ENCODE data around the gene FAM222A.

FAM222A gene

GRCh38 chr12:109793826-109794501, 80.3 kb downstream of the FAM222A start:
- no peak overlapping the region for H3K4me3 ChIP-seq (ENCODE audit: low read depth, low read length)

- H3K4me3 ChIP-seq (ENCODE audit: low read depth, low read length), result no peak overlapping the region
Observed at GRCh38 chr12:109795023-109795422, 81.4 kb downstream of the FAM222A start.

- no peak overlapping the region for H3K4me3 ChIP-seq (ENCODE audit: low read depth, low read length)
Observed at GRCh38 chr12:109796057-109796456, 82.4 kb downstream of the FAM222A start.

- no peak overlapping the region for H3K4me3 ChIP-seq (ENCODE audit: low read depth, low read length)
Observed at GRCh38 chr12:109797905-109798669, 84.5 kb downstream of the FAM222A start.

- H3K4me3 ChIP-seq (ENCODE audit: low read depth, low read length), result no peak overlapping the region
Observed at GRCh38 chr12:109798691-109799090, 85.1 kb downstream of the FAM222A start.

GRCh38 chr12:109800536-109800935, 86.9 kb downstream of the FAM222A start:
- H3K4me3 ChIP-seq (ENCODE audit: low read depth, low read length), result no peak overlapping the region

- no peak overlapping the region for H3K4me3 ChIP-seq (ENCODE audit: low read depth, low read length)
Observed at GRCh38 chr12:109802828-109803227, 89.2 kb downstream of the FAM222A start.

- no peak overlapping the region for H3K4me3 ChIP-seq (ENCODE audit: low read depth, low read length)
Observed at GRCh38 chr12:109803678-109804077, 90.1 kb downstream of the FAM222A start.

GRCh38 chr12:109804820-109805761, 91.5 kb downstream of the FAM222A start:
- H3K4me3 ChIP-seq (ENCODE audit: low read depth, low read length), result no peak overlapping the region

- no peak overlapping the region for H3K4me3 ChIP-seq (ENCODE audit: low read depth, low read length)
Observed at GRCh38 chr12:109807954-109808643, 94.5 kb downstream of the FAM222A start.

- no peak overlapping the region for H3K4me3 ChIP-seq (ENCODE audit: low read depth, low read length)
Observed at GRCh38 chr12:109808876-109809646, 95.4 kb downstream of the FAM222A start.

- H3K4me3 ChIP-seq (ENCODE audit: low read depth, low read length), result no peak overlapping the region
Observed at GRCh38 chr12:109810954-109811623, 97.5 kb downstream of the FAM222A start.

GRCh38 chr12:109811624-109811995, 98.0 kb downstream of the FAM222A start:
- H3K4me3 ChIP-seq (ENCODE audit: low read depth, low read length), result no peak overlapping the region

GRCh38 chr12:109813810-109814416, 100.3 kb downstream of the FAM222A start:
- no peak overlapping the region for H3K4me3 ChIP-seq (ENCODE audit: low read depth, low read length)

- no peak overlapping the region for H3K4me3 ChIP-seq (ENCODE audit: low read depth, low read length)
Observed at GRCh38 chr12:109814600-109815150, 101.0 kb downstream of the FAM222A start.

- no peak overlapping the region for H3K4me3 ChIP-seq (ENCODE audit: low read depth, low read length)
Observed at GRCh38 chr12:109815225-109815624, 101.6 kb downstream of the FAM222A start.

GRCh38 chr12:109815757-109816617, 102.4 kb downstream of the FAM222A start:
- H3K4me3 ChIP-seq (ENCODE audit: low read depth, low read length), result no peak overlapping the region

- no peak overlapping the region for H3K4me3 ChIP-seq (ENCODE audit: low read depth, low read length)
Observed at GRCh38 chr12:109816870-109817269, 103.2 kb downstream of the FAM222A start.

Data from iPS-11a (cell line).